WERI-Rb-1 (cell line): ENCODE measurements around the gene CASTOR2.
A peak's percentile ranks its signal among the peaks of the same experiment; 100 is the strongest.
"Not testable (repeated sequence)": the region's sequence is repeated elsewhere in the genome, so short reads cannot be mapped to it uniquely, and the experiment has no call there.

Experiments
- DNase-seq: peaks from one replicate; pipeline ENCODE4 v3.0.0-alpha.2; 2020
- H3K27ac ChIP-seq: fragments of 250-450 bp; sonication (Bioruptor Pico); 2 replicates; pipeline ENCODE4 v1.5.1; 2020; ENCODE audit warnings: mild to moderate bottlenecking, moderate library complexity
- H3K27me3 ChIP-seq: fragments of 250-450 bp; sonication (Bioruptor Pico); 2 replicates; pipeline ENCODE4 v1.5.1; 2021; ENCODE audit warnings: mild to moderate bottlenecking, low read depth, moderate library complexity; ENCODE audit not compliant: insufficient read depth, severe bottlenecking
- H3K36me3 ChIP-seq: fragments of 250-450 bp; sonication (Bioruptor Pico); 2 replicates; pipeline ENCODE4 v1.5.1; 2020; ENCODE audit warnings: mild to moderate bottlenecking, moderate library complexity
- H3K4me3 ChIP-seq: 2 replicates; pipeline ENCODE4 v1.5.1; 2011; ENCODE audit warnings: low read depth, mild to moderate bottlenecking, control low read depth, low read length
- H3K9me3 ChIP-seq: fragments of 250-450 bp; sonication (Bioruptor Pico); 2 replicates; pipeline ENCODE4 v1.5.1; 2021; ENCODE audit warnings: mild to moderate bottlenecking, moderate library complexity; ENCODE audit not compliant: severe bottlenecking
- CTCF ChIP-seq: IDR thresholded peaks from 2 replicates; pipeline ENCODE4 v1.5.1; 2011; ENCODE audit warnings: low read depth, mild to moderate bottlenecking, control low read depth, inconsistent platforms, low read length

The CASTOR2 gene

GRCh38 chr7:75064291-75064690, 99.8 kb downstream of the CASTOR2 start:
- Histone ChIP-seq H3K36me3 (peaks cover 89% of the 10 kb centered on the region), H3K27me3 (no peaks in the 10 kb centered on the region), H3K27ac (no peak overlapping the region), H3K4me3 (no peak overlapping the region), H3K9me3 (no peaks in the 10 kb centered on the region)
- no peak for DNase-seq
- no peak for TF ChIP-seq CTCF

- Histone ChIP-seq H3K4me3 (no peak overlapping the region), H3K27ac (no peak overlapping the region), H3K36me3 (peaks cover 89% of the 10 kb centered on the region), H3K9me3 (no peaks in the 10 kb centered on the region), H3K27me3 (no peaks in the 10 kb centered on the region)
- TF ChIP-seq CTCF, result no peak
- DNase-seq, result no peak
These were observed 100.3 kb downstream of the CASTOR2 start for GRCh38 chr7:75064801-75065200.

- H3K36me3 ChIP-seq, result peaks cover 88% of the 10 kb centered on the region
- no peak for TF ChIP-seq CTCF
- no peaks in the 10 kb centered on the region for H3K27me3 ChIP-seq
- H3K27ac ChIP-seq, result no peak overlapping the region
- H3K4me3 ChIP-seq, result no peak overlapping the region
- no peak for DNase-seq
- no peaks in the 10 kb centered on the region for H3K9me3 ChIP-seq
These were observed 102.0 kb downstream of the CASTOR2 start for GRCh38 chr7:75066521-75066920.

GRCh38 chr7:75072981-75073283, 108.4 kb downstream of the CASTOR2 start:
- TF ChIP-seq CTCF, result no peak
- H3K9me3 ChIP-seq, result no peaks in the 10 kb centered on the region
- H3K27ac ChIP-seq, result peak overlapping the region; percentile 86
- peak overlapping the region; percentile 88 for H3K4me3 ChIP-seq
- peak; percentile 12 for DNase-seq
- H3K27me3 ChIP-seq, result no peaks in the 10 kb centered on the region
- peaks cover 36% of the 10 kb centered on the region for H3K36me3 ChIP-seq

- DNase-seq, H3K27me3 ChIP-seq, H3K4me3 ChIP-seq, H3K9me3 ChIP-seq: not testable (repeated sequence)
- peaks cover 24% of the 10 kb centered on the region for H3K36me3 ChIP-seq
- peak overlapping the region; percentile 86 for H3K27ac ChIP-seq
These were observed 109.7 kb downstream of the CASTOR2 start for GRCh38 chr7:75074262-75074641.
